Measurements from ENCODE around the gene PTPRT.

GRCh38 chr20:42472198-42472597 is 717.5 kb downstream of the PTPRT start:
- no peak for TF ChIP-seq POLR2AphosphoS2 (conservative IDR thresholded peaks at IDR 0.05; ENCODE audit: low read length)
- TF ChIP-seq RFX5 (IDR thresholded peaks at IDR 0.05), result no peak

Measured in A549 (cell line).